ENCODE data around the gene NDEL1. TPM values are rescaled to one million over a fixed set of nuclear protein-coding genes. Genes with fewer than 3 reads are reported as not detected.

The NDEL1 gene
- total and polyA plus RNA-seq, 9 of the 15 experiments (the other 6 are each of a cell fraction or from before 2014, with no cell fraction given): 0.86 to 30.5 (median 22.7) TPM

GRCh38 chr17:8487130-8487645, 51.5 kb downstream of the NDEL1 start (continued):
- TF ChIP-seq IRF2 (CRISPR knock-in tag; IDR thresholded peaks at IDR 0.05): no peak
- no peak for TF ChIP-seq KDM4B (IDR thresholded peaks at IDR 0.05; ENCODE audit: borderline replicate concordance in 2 of 2, low read depth in 1 of 2)
- no peak for TF ChIP-seq ZBTB40 (IDR thresholded peaks at IDR 0.05)
- no peak for TF ChIP-seq ZBTB40 (CRISPR knock-in tag; IDR thresholded peaks at IDR 0.05)
- TF ChIP-seq PML (IDR thresholded peaks at IDR 0.05; ENCODE audit: low read length): no peak

Data from K562 (cell line).